Right renal cortex interstitium (tissue), 3 donors: ENCODE measurements around the gene VCL. TPM values are rescaled to one million over a fixed set of nuclear protein-coding genes. Genes with fewer than 3 reads are reported as not detected.
A peak's percentile ranks its signal among the peaks of the same experiment; 100 is the strongest.
"Not testable (repeated sequence)": the region's sequence is repeated elsewhere in the genome, so short reads cannot be mapped to it uniquely, and the experiment has no call there.

Source experiments
- DNase-seq, 3 donors: peaks; one replicate each; pipeline ENCODE4 v3.0.0-alpha.2; 2013; ENCODE audit warnings: low read depth in 3 of 3, low spot score in 2 of 3
- polyA plus RNA-seq, 3 donors: library from polyadenylated mRNA; unstranded; fragments of 120-200 nt; gene quantifications; one replicate each; pipeline ENCODE4 v1.2.1, GENCODE V29; 2013; ENCODE audit not compliant: insufficient read length in 3 of 3

VCL gene
- polyA plus RNA-seq, 3 donors: 120 to 131 (median 130) TPM

GRCh38 chr10:73971636-73972354 is 26.1 kb upstream of the VCL start:
- no peak for DNase-seq

- DNase-seq: no peak
Observed at GRCh38 chr10:73973427-73973826, 24.5 kb upstream of the VCL start.

GRCh38 chr10:73974309-73974946 is 23.5 kb upstream of the VCL start:
- DNase-seq: no peak

- DNase-seq: no peak
Observed at GRCh38 chr10:73975388-73975787, 22.5 kb upstream of the VCL start.

GRCh38 chr10:73979141-73979808 is 18.6 kb upstream of the VCL start:
- no peak for DNase-seq

GRCh38 chr10:73979809-73980433 is 18.0 kb upstream of the VCL start:
- DNase-seq: no peak

GRCh38 chr10:73981812-73982211 is 16.1 kb upstream of the VCL start:
- no peak for DNase-seq

GRCh38 chr10:73983096-73984047 is 14.5 kb upstream of the VCL start:
- DNase-seq: no peak

GRCh38 chr10:73989594-73990150 is 8.2 kb upstream of the VCL start:
- DNase-seq: no peak

GRCh38 chr10:73991203-73991883 is 6.6 kb upstream of the VCL start:
- no peak for DNase-seq

- DNase-seq: no peak
Observed at GRCh38 chr10:73991884-73992245, 6.1 kb upstream of the VCL start.

GRCh38 chr10:73992899-73993788 is 4.8 kb upstream of the VCL start:
- DNase-seq: no peak

GRCh38 chr10:73995035-73995358 is 2.9 kb upstream of the VCL start:
- DNase-seq: no peak

- DNase-seq: no peak
Observed at GRCh38 chr10:73997461-73997786, 492 bp upstream of the VCL start.

- no peak for DNase-seq
Observed at GRCh38 chr10:73998623-73998928, 660 bp downstream of the VCL start.

GRCh38 chr10:73998929-73999691 is 1.2 kb downstream of the VCL start:
- DNase-seq: peak; percentile 64 to 80 (median 73)

GRCh38 chr10:73999703-74000102 is 1.8 kb downstream of the VCL start:
- no peak for DNase-seq

- not testable (repeated sequence) for DNase-seq
Observed at GRCh38 chr10:74000244-74000643, 2.3 kb downstream of the VCL start.
